ENCODE measurements around the gene EBF3.

- no peak for TF ChIP-seq POLR2A (IDR thresholded peaks at IDR 0.05; ENCODE audit: low read length)
- no peak for TF ChIP-seq GATA1 (IDR thresholded peaks at IDR 0.05; ENCODE audit: low read depth, low read length)
Measured at GRCh38 chr10:129885526-129885925, 78.5 kb downstream of the EBF3 start.
